Measurements from ENCODE around the gene HNRNPUL1.
A peak's percentile ranks its signal among the peaks of the same experiment; 100 is the strongest.
"Not testable (repeated sequence)": the region's sequence is repeated elsewhere in the genome, so short reads cannot be mapped to it uniquely, and the experiment has no call there.

Gene HNRNPUL1

DNA sequence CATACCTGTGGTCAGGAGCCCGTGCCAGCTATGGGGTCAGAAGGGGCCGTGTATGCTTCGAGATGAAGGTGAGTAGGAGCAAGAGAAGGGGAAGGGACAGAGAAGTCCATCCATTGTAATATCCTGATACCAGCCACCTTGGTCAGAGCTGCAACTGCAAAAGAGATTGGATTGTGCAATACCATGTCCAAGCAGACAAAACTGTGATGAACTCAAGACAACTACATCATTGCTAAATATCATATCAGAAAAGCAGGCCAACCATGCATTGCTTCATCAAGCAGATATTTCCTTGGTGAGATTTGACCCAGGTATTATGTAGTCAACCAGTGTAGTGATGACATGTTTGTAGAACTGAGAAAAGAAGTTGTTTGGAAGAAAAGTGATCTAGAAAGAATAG lies 12.1 kb downstream of the HNRNPUL1 start:
- no peak for DNase-seq (ENCODE audit: low read depth)

GRCh38 chr19:41278478-41278877 lies 14.3 kb downstream of the HNRNPUL1 start:
- DNase-seq (ENCODE audit: low read depth): no peak

DNA sequence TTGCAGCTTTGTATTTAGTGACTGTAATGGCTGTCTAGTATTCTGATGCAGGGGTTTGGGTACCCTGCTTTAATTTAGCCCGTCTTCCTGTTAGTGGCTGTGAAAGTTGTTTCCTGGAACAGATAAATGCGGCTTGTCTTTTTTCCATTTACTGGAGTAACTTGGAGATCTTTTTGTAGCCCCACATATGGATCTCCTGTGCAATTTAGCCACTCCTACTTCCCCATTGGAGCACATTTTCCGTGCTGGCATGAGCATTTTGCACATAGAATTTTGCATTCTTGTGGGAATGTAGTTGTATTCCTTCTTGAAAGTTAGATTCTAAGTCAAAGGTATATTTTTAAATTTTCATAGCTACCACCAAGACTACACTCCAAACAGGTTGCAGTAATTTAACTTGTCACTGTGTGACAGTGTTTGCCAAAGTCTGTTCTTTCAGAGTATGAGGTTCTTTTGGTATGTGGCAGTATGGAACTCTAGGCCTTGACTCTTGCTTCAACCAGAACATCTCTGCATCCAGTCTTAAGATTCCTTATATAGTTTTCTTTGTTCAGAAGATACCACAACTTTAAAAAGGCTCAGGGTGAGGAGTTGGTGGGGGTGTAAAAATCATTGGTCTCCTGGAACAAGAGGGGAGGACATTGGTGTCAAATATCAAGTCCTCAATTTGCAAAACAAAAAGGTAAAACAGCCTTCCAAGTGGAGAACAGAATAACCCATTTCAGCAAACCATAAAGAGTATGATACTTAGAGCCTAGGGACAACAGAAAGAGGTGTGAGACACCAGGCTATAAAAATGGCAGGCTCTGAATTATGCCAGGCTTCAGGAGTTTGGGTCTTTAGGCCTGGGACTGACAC lies 24.7 kb downstream of the HNRNPUL1 start:
- DNase-seq (ENCODE audit: low read depth): no peak

GRCh38 chr19:41289814-41290213 lies 25.6 kb downstream of the HNRNPUL1 start:
- DNase-seq (ENCODE audit: low read depth): not testable (repeated sequence)

DNA sequence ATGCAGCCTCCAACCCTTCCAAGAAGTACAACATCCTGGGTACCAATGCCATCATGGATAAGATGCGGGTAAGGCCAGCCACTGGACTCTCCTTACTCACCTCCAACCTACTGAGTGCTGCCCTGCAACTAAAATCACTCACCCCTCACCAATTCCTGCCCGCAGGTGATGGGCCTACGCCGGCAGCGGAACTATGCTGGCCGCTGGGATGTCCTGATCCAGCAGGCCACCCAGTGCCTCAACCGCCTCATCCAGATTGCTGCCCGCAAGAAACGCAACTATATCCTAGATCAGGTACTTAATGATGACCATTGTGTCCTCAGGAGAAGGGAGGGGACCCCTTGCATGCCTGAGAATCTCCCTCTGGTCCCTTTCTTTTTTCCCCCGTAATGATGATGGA lies 30.2 kb downstream of the HNRNPUL1 start:
- no peak for DNase-seq (ENCODE audit: low read depth)

- DNase-seq (ENCODE audit: low read depth): no peak
These were observed 31.3 kb downstream of the HNRNPUL1 start for GRCh38 chr19:41295499-41295898.

GRCh38 chr19:41296433-41296871 lies 32.3 kb downstream of the HNRNPUL1 start:
- DNase-seq (ENCODE audit: low read depth): no peak

GRCh38 chr19:41297628-41298347 lies 33.6 kb downstream of the HNRNPUL1 start:
- DNase-seq (ENCODE audit: low read depth): no peak

DNA sequence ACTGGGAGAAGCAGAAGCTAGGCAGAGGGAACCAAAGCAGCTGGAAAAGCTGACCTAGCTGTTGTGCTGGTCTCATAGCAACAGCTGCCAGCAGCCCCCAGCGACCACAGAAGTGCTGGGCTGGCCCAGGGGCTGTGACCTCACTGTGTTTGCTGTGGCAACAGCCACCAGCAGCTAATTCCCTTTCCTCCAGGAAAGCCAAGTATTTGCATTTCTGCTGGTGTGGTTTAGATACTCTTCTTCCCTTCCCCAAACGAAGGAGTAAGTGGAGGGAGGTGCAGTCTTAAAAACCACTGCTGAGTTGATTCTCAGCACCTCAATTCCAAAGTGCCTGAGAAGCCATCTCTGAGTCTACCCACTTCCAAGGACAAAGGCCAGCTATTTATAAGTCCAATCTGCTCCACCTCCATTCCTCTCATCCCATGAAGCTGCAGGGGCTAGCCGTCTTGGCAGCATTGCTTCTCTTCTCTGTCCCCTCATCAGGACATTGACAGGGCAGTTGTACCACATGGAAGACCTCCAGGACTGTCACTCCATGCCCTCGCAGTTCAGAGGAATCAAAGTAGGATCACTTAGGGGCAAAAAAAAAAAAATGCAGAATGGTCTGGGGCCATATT lies 34.3 kb downstream of the HNRNPUL1 start:
- DNase-seq (ENCODE audit: low read depth): peak; percentile 51

DNA sequence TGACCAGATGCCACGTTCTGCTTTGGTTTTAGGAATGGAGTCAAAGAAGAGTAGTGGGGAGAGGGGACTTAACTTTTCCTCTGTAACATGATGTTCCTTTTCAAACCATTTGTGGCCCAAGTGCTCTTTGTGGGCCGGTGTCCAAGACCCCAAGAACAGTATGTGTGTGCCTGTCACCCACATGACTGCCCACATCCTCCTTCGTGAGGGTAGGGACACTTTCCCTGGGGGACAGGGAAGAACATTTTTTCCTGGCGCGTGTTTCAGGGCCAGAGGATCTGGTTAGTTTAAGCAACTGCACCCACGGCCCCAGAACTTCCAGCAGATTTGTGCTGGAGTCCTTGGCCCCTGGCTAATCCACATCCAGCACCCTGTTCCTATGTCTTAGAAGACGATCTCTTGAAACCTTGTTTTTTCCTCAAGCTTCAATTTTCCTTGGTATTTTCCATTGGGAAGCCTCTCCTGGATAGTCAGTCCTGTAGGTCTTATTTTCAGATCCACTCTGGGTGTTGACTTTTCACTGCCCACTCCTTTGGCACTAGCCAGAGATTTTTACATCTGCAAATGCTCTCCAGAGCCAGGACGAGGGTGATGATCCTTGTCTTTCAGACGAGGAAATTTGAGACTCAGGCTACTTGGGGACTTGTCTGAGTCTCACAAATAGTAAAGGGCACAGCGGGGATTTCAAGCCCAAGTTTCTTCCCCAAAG lies 35.0 kb downstream of the HNRNPUL1 start:
- DNase-seq (ENCODE audit: low read depth): no peak

DNA sequence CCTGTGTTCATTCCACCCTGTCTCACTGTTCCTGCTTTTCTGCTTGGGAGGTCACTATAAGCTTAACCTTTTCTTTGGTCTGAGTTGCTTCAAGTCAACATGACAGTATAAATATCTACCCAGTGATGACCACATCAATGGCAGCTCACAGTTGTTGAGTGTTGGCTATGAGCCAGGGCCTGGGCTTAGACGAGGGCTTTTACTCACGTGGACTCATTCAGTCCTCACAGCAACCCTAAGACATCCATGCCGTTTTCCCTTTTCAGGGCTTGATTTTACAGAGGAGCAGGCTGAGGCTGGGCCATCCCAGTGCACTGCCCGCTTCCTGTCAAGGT lies 35.5 kb downstream of the HNRNPUL1 start:
- DNase-seq (ENCODE audit: low read depth): peak; percentile 55

DNA sequence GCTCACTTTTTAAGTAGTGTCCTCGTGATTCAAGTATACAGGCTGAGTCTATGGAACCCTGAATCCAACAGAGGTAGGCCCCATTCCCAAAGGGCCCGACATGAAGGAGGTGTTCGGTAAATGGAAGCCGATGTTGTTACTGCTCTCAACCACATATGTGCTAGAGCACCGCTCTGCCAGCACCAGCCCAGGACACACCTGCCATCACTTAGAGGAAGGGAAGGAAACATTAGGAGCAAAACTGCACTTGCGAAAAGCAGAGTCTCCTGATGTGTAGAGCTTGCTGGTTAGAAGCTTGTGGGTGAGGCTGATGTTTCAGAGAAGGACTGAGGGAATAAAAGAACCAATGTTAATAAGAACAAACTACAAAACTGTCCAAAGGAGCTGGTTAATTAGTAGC lies 36.4 kb downstream of the HNRNPUL1 start:
- no peak for DNase-seq (ENCODE audit: low read depth)

DNA sequence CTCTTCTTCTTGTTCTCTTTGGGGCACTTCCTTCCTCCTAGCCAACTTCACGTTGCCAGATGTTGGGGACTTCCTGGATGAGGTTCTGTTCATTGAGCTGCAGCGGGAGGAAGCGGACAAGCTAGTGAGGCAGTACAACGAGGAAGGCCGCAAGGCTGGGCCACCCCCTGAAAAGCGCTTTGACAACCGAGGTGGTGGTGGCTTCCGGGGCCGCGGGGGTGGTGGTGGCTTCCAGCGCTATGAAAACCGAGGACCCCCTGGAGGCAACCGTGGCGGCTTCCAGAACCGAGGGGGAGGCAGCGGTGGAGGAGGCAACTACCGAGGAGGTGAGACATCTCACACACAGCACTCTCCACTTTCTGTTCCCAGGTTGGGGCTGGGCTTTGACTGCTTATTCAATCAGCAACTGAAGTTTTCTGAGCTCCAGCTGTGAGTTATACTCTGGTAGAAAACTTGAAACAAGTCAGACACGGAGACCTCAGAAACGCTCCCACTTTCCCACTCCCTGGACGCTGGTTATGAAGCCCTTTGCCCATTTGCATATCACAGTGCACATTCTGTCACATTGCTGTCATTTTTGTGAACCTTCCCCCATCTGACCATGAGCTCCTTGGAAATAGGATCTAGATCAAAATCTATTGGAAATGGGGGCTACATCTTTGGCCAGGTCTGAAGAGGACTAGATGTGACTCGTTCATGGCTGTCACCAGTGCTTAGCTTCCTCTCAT lies 38.6 kb downstream of the HNRNPUL1 start:
- no peak for DNase-seq (ENCODE audit: low read depth)

GRCh38 chr19:41303954-41304353 lies 39.8 kb downstream of the HNRNPUL1 start:
- DNase-seq (ENCODE audit: low read depth): no peak

DNA sequence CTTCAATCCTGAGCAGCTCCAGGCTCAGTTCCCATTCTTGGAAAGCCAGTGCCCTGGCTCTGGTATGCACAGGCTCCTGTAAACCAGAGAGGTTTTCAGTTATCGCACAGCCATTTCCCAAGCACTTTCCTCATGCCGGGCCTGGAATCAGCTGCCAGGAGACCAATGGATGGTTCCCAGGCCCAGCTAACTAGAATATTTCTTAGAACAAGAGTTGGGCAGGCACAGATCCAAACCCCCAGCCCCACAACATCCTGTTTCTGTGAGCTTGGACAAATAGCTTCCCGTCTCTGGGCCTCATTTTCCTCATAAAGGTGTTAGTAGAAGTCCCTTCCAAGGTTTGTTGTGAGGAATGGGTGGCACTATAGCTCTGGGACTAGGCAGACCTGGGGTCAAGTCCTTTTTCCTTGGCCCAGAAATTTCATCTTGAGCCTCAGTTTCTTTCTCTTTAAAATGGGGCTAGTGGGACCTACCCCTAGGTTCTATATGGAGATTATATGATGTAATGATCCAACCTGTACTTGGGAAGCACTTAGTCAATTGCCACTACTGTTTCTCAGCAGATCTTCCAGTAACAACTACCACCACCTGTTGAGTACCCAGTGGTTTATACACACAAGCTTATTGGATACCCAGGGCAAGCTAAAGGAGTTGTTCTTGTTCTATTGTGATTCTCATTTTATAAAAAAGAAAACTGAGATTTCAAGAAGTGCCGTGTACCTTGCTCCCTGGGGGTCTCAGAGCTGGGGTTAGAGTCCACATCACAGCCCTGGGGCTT lies 40.7 kb downstream of the HNRNPUL1 start:
- no peak for DNase-seq (ENCODE audit: low read depth)

DNA sequence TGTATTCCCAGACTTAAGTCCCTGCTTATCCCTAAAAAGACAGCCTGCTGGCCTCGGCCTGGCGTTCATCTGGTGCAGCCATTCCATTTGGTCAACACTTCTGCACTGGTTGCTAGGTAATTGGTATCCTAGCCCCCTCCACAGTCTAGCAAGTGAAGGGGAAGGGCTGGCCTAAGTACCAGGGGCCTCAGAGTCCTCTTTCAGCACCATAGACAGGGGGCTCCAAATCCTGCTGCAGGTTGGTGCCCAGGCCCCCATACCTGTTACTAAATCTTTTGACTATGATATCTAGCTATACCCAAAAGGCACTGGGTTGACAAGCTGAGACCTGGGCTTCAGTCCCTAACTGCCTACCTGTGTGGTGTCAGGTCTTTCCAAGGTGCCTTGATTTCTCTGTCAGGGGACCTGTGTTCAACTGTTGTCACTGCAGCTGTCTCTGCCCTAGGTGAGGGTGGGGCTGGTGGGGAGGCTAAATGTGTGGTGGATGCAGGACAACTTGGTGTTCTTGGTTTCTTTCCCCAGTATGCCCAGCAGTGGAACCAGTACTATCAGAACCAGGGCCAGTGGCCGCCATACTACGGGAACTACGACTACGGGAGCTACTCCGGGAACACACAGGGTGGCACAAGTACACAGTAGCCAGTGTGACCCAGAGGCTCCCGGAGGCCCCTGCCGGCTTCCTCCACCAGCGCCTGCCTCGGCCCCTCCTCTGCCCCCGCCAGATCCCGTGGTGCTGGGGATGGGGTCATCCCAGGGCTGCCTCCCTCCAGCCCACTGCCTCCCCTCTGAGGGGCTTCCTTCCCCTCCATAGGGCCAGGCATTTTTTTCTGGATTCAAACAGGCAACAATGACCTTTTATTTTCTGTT lies 42.0 kb downstream of the HNRNPUL1 start:
- DNase-seq (ENCODE audit: low read depth): no peak

DNA sequence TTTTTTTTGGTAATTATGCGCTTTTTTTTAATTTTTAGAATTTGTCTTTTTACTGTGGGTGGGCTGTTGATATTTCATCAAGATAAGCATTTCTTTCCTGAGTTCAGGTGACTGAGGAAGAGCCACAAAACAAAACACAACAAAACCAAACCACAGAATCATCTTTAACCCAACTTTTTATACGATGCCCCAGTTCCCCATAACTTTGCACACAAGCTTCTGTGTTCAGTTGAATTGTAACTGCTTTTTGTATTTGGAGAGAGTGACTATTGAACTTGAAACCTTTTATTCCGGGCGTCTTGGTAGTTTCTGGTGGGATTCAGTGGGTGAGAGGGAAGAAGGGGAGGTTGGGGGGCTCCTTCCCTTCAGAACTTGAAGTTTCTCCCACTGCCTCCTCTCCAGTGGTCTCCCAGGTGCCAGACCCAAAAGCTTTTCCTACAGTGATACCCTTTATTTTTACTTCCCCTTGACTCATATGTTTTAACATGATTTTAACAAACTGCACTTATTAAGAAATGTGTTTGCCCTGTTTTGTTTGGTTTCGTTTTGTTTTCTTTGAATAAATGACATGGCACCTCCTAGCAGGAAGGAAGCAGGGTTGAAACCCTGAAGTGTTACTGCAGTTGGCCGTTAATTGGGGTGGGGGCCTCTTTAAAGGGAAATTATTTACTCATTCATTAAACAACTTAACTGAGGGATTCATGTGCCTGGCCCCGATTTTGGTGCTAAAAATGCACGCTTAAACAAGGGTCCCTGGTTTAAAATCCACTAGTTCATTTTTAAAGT lies 43.1 kb downstream of the HNRNPUL1 start:
- no peak for DNase-seq (ENCODE audit: low read depth)

GRCh38 chr19:41307954-41308449 lies 43.8 kb downstream of the HNRNPUL1 start:
- DNase-seq (ENCODE audit: low read depth): no peak
